Fibroblast of skin of right quadriceps (primary cell): ENCODE results near the gene PALM.
A peak's percentile ranks its signal among the peaks of the same experiment; 100 is the strongest.
"Not testable (repeated sequence)": the region's sequence is repeated elsewhere in the genome, so short reads cannot be mapped to it uniquely, and the experiment has no call there.

ENCODE experiments used
- DNase-seq: peaks from one replicate; pipeline ENCODE4 v3.0.0-alpha.2; 2013

PALM gene

GRCh38 chr19:732148-733069, 23.7 kb downstream of the PALM start:
- DNase-seq: no peak

GRCh38 chr19:734716-735115, 26.0 kb downstream of the PALM start:
- DNase-seq: no peak

- no peak for DNase-seq
These were observed 27.4 kb downstream of the PALM start for GRCh38 chr19:736125-736524.

- peak; percentile 28 for DNase-seq
These were observed 28.9 kb downstream of the PALM start for GRCh38 chr19:737591-738093.

GRCh38 chr19:738509-739128, 29.9 kb downstream of the PALM start:
- DNase-seq: no peak

GRCh38 chr19:739998-740715, 31.4 kb downstream of the PALM start:
- DNase-seq: no peak

- DNase-seq: not testable (repeated sequence)
These were observed 32.2 kb downstream of the PALM start for GRCh38 chr19:740816-741505.

- DNase-seq: no peak
These were observed 32.9 kb downstream of the PALM start for GRCh38 chr19:741506-742131.

- DNase-seq: no peak
These were observed 33.9 kb downstream of the PALM start for GRCh38 chr19:742540-743075.

- DNase-seq: no peak
These were observed 34.5 kb downstream of the PALM start for GRCh38 chr19:743168-743687.

GRCh38 chr19:745138-745537, 36.4 kb downstream of the PALM start:
- not testable (repeated sequence) for DNase-seq

- DNase-seq: no peak
These were observed 37.6 kb downstream of the PALM start for GRCh38 chr19:746208-746819.

- DNase-seq: no peak
These were observed 38.2 kb downstream of the PALM start for GRCh38 chr19:746956-747355.

GRCh38 chr19:747432-748273, 38.9 kb downstream of the PALM start:
- DNase-seq: no peak

GRCh38 chr19:748274-748598, 39.5 kb downstream of the PALM start:
- DNase-seq: no peak

GRCh38 chr19:749811-750210, 41.1 kb downstream of the PALM start:
- DNase-seq: no peak

GRCh38 chr19:750640-751423, 42.1 kb downstream of the PALM start, which contains the start of gene MISP:
MISP (plus strand) TSS chr19:751112; CDS start chr19:756947, 5,835 bp downstream.
- DNase-seq: no peak

GRCh38 chr19:751501-752341, 43.0 kb downstream of the PALM start:
- peak; percentile 78 for DNase-seq
